CD4-positive, alpha-beta T cell treated with Interleukin-12 subunit alpha and Interleukin-12 subunit beta, for 1 hour (primary cell): ENCODE results near the gene BHMT.

Source experiments
- DNase-seq: peaks from one replicate; pipeline ENCODE4 v3.0.0-alpha.2; 2020

The BHMT gene, protein sequence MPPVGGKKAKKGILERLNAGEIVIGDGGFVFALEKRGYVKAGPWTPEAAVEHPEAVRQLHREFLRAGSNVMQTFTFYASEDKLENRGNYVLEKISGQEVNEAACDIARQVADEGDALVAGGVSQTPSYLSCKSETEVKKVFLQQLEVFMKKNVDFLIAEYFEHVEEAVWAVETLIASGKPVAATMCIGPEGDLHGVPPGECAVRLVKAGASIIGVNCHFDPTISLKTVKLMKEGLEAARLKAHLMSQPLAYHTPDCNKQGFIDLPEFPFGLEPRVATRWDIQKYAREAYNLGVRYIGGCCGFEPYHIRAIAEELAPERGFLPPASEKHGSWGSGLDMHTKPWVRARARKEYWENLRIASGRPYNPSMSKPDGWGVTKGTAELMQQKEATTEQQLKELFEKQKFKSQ

DNA sequence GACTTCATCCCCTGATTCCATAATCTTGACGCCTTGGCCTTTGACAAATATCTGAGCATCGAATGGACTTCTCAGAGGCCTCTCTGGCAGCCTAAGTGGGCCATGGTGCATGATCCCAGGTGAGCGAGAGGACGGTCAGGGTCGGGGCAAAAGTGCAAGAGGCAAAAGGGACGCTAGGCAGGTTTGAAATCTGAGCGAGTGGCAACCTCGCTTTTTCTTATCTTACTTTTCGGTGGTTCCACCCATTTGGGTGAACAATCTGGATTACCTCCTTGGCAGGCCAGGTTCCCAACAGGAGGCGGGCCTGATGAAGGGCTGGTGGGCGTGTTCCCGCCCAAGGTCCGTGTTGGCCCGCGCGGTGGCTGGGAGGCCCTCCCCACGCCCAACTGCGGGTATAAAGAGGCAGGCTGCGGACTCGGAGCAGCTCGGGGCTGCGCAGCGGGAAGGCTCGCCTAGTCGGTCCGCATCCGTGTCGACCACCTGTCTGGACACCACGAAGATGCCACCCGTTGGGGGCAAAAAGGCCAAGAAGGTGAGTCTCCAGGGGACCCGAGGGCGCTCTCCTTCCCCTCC is at the start of gene BHMT:
TSS of gene BHMT (plus strand) at position 423 of the 573 bp plus-strand sequence. CDS start at position 500, 77 bp downstream.
- no peak for DNase-seq

DNA sequence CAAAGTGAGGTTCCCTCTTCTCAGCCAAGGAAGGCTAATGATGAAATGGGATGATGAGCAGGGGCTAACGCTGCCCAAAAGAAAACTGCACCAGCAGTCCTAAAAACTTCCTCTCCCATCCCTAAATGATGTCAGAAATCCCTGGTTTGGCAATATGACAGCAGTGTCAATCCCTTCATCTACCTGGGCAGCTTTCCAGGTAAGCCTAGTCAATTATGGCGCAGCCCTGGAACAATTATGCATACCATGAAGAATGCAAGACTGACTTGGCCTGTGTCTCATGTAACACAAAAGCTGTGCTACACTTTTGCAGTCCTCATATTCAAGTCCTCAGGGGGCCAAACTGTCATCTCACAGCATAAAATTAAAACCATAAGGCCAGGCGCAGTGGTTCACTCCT is 49.2 kb upstream of the BHMT start:
- DNase-seq = no peak

DNA sequence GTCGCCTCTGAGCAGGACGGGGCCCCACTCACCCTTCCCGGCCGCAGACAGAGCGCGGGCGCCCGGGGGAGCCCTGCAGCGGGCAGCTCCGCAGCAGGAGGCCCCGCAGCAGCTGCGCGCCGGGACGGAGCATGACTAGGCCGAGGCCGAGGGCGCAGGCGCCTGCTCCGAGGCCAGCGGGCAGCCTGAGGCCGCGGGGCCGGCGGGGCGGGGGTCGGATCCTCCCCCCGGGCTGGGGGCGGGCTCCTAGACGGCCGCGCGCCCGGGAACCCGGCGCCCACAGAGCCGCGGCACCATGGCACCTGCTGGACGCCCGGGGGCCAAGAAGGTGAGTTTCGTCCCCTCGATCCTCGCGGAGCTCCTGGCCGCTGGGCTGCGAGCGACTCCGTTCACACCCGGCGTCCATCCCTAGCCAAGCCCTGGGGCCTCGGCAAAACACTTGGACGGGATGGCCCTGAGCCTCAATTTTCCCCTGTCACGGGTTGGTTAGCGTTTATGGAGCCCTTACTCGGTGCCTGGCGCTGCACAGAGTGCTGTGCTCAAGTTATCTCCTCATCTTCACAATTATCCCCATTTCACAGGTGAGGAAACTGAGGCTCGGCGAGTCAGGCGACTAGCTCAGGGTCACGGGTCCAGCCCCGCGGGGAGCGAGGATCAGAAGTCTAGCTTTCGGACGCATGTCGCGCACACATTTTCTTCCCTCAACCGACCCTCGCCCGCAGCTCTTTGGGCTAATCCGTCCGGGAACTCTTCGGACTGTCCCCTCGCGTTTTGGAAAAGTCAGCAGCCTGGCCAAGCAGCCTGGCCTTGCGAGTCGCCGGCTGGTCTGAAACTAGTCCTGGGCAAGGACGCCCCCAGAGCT is 41.9 kb upstream of the BHMT start, which contains the start of the genes BHMT2 and DMGDH:
TSS of gene BHMT2 (plus strand) at position 280 of the 862 bp plus-strand sequence. CDS start at position 296, 16 bp downstream.
TSS of gene DMGDH (minus strand) at position 187 of the 862 bp plus-strand sequence. CDS start at position 133, 54 bp downstream.
- no peak for DNase-seq

DNA sequence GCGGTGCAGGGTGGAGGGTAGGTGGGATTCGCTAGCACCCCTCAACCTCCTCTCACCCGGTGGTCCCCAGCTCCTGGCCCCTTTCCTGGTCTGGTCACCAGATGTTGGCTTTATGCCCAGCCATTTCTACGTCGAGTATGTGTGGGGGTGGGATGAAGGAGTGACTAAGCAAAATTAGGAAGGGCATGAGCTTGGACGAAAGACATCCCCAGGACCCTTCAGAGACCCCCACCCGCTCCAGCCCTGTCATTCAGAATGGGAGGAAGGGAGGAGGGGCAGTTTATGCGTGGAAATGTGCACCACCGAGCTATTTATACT is 41.3 kb upstream of the BHMT start:
- no peak for DNase-seq

DNA sequence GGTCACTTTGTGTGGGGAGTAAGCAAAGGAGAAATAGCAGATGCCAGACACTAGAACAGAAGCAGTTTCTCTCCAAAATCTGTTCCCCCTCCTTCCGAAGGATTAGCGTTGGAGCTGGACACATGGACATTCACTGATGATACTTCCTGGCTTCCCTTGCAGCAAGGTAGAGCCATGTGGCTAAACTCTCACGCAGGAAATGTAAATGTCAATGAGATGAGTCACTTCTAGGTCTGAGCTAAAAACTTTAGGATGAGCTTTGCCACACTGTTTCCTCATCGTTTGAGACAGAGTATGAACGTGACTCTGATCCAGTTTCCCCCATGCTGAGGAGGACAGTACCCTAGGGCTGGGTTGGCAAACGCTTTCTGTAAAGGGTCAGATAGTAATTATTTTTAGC is 37.0 kb upstream of the BHMT start:
- DNase-seq = no peak

DNA sequence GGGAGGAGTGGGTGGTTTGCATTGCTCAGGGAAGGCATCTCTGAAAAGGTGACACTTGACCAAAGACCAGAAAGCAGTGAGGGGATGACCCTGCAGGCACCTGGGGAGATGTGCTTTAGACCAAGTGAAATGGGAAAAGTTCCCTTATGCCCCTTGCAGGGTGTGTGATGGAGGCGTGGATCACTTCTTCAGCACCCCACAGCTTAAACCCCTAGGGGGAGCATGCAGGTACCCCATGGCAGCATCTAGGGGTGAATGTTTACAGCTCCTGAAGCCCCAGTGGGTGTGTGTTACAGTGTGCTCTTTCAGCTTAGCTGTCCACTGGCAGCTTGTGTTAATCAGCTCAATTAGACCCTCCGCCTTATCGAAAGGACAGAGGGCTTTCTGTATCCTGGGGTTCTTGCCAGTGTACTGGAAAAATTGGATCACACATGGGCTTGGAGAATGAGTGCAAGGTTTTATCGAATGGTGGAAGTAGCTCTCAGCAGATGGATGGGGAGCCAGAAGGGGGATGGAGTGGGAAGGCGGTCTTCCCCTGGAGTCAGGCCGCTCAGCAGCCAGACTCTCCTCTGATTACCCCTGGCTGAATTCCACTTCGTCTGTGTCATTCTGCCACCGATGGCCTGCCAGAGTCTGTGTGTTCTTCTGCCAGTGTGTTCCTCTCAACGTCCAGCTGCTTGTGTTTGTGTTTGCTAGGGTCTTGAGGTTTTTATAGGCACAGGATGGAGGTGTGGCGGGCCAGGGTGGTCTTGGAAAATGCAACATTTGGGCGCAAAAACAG is 35.8 kb upstream of the BHMT start:
- no peak for DNase-seq

DNA sequence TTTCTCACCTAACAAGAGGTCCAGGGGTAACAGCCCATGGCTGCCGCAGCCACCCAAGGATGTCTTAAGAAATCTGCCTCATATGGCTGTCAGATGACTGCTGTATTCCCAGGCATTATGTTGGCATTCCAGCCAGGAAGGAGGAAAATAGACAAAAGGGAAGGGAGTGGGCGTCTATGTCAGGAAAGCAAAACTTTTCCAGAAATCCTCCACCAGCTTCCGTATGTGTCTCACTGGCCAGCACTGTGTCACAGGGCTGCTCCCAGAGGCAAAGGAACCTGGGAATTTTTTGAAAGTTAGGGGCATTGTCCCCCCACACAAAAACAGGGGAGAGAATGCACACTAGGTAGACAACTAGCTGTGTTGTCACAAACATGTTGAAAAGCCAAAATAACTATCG is 34.8 kb upstream of the BHMT start:
- DNase-seq = no peak

DNA sequence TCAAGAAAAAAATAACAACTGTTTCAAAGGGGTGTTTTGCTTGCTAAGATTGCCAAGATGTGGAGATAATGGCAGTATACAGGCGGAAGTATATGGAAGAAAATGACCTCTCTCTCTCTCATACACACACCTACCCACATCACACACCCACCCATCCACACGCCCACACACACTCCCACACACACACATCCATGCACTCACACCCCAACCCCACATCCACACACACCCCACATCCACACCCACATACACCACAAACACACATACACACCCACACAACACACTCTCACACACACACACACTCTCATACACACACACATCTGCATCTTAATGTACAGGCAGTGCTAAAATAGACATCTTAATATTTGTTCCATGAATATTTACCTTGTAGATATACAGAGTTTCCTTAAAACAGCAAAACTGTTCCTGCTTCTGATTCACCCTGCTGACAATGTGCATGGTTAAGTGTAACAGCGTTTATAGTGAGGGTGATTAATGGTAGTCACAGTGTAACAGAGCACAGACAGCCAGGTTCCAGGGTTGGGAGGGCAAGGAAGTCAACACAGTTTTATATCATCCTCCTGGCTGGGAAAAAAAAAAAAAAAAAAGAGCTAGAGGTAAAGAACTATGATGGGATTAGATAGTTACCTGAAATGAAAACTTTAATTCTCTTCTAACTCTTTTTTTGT is 33.8 kb upstream of the BHMT start:
- DNase-seq = no peak

DNA sequence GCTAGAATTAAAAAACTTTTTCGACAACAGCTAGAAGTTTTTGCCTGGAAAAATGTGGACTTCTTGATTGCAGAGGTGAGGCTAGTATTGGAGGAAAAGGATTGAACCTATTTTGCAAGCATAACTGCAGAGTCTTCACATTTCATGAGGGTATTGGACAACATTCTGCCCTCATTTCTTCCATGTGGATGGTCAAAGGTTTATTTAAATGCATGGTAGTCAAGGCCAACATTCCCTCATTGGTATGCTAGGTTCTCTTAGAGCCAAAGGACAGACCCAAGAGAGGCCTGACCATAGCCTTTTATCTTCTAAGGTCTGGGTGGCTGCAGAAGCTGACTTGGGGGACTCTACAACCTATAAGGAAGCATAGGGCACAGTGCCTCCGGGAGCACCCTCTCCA is 30.8 kb upstream of the BHMT start:
- no peak for DNase-seq

DNA sequence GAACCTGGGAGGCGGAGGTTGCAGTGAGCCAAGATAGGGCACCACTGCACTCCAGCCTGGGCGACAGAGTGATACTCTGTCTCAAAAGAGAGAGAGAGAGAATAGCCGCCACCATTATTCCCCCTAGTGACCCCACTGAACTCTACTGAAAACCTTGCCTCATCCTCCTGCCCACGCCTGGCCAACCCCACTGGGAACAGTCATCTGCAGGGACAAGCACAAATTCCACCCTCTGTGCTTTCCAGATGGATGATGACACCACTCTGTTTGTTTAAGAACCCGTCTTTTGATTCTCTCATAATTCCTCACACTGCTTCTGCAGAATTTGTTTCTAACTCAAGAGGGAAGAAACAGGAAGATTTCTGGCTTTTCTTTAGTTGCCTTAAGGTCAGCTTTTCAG is 29.8 kb upstream of the BHMT start:
- no peak for DNase-seq

DNA sequence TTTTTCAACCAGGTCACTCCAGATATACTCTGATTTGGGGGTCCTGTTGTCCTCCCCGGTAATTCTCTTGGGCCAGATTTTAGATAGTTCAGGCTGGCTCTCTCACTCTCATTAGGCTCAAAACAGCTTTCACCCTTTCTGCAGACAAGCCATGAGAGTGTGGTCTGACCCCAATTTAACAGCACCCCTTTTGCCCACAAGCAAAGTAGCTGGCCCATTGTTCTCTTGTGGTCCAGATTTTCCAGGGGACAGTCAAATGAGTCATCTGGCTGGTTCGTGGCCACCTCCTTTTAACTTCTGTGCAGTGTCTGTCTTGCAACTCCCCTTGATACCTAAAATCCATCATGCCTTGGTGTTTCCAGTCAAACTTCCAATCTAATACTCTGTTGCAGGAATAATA is 25.5 kb upstream of the BHMT start:
- DNase-seq = no peak

DNA sequence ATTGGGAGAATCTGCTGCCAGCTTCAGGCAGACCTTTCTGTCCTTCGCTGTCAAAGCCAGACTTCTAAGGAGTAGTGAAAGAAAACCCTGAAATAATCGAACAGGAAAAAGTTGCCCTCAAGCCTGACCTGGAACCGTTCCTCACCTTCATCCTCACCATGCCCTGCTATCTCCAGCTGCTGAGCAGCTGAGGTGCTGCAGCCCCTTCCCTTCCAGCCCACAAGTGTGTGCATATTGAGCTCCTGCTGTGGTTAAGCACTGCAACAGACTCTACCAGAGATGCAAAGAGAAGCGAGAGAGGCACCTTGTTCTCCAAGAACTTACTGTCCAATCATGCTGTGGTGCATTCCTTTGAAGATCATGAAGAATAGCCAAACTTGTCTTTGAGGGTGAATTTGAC is 23.1 kb upstream of the BHMT start:
- DNase-seq = no peak

DNA sequence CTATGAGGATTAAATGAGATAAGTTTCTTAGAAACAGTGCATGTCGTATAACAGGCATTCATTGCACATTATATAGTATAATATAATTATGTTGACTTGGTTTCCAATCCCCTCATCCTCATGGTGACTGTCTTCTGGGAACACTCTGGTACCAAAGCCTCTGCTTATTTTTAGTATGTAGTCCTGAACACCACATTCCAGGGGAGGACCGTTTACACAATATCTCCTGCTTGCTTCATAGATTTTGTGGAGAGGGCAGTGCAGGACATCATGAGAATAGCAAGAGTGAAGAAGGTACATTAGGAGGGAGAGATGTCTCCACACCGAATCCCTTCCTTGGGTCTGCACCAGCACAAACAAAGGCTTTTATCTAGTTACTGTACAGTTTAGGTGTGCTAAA is 20.5 kb upstream of the BHMT start:
- DNase-seq = no peak

DNA sequence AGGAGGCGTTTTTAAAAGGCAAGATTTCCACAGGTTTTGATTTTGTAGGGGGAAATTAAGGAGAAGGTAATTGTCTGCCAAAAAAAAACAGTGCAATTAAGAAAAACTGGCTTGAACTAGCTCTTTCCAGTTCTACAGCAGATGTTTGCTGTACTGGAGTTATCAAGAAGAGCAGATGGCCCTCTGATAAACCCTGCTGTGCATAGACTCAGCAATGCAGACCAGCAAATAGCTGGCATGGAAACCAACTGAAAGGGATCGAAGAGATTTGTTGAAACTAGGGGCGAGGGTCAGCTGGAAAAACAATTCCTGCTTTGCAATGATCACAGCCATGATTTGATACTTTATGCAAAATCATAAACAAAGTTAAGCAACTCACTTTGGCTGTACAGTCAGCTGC is 17.8 kb upstream of the BHMT start:
- DNase-seq = no peak

DNA sequence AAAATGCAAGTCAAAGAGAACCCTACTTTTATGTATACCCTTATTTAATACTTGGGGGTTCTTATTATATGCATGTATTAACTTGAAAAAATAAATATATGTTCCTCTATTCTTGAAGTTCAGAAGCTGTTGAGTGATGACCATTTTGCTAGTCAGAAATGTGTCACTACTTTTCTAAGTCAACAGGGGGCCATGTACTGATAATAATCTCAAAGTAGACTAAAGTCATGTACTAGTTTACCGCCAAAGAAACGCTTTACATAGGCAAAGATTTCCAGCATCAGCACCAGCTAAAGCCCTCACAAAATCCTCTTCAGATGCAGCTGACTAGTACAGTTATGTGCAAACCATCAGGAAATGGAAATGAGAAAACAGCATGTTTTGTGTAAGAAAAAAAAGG is 5.7 kb upstream of the BHMT start:
- DNase-seq = no peak

DNA sequence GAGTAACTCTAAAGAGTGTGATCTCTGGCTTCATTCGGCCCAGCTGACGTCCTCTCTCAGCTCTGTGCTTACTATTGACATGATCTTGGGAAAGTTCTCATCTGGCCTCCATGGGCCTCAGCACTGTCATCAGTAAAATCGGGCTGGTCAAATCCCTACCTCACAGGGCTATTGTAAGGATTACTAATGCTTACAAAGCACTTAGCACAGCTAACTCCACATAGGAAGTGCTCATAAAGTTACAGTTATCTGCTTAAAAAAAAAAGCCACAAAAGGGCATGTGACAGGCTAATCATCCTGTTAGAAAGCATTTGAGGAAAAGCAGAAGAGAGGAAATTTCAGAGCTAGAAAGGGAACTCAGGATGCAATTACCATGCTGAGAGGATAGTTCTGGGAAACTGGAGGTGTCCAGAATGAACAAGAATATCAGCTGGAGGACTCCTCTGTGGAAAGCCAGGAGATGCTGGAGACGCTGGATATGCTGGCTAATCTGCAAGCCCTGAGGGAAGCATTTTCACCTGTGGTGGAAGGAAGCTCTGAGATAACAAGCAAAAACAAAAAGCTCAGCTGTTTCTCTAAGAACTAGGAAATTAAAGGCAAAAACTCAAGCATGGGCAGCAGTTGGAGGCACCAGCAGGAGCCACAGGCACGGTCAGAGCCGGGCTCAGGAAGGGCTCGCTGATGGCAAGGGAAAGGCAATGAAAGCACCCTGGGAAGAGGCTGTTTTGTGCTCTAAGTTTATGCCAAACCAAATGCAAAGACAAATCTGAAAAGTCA is 4.4 kb upstream of the BHMT start:
- no peak for DNase-seq

DNA sequence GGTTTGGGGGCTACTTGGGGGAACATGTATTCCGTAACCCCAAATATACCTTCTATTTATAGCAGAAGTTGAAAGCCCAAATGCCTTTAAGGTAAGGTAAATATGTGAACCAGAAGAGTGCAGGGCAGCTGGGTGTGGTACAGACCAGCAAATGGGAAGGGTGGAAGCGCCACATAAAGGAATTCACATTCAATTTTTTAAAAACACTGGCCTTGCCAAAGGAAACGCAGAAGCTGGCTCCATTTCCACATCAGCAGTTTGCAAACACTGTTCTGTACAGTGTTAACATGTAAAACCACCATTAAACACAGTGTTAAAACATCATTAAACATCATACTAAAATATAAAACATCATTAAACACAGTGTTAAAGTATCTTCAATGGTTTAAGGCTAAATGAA is 3.5 kb upstream of the BHMT start:
- no peak for DNase-seq

DNA sequence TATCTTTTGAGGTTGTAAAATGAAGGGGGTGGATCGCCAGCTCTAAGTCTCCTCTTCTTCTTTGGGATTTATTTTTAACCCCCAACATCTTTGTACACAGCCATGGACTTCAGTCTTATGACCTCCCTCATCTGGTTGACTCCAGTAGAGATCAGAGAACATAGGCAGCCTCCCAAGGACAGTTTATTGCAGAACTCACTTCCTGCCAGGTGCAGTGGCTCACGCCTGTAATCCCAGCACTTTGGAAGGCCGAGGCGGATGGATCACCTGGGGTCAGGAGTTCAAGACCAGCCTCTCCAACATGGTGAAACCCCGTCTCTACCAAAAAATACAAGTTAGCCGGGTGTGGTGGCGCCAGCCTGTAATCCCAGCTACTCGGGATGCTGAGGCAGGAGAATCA is 2.8 kb upstream of the BHMT start:
- no peak for DNase-seq

DNA sequence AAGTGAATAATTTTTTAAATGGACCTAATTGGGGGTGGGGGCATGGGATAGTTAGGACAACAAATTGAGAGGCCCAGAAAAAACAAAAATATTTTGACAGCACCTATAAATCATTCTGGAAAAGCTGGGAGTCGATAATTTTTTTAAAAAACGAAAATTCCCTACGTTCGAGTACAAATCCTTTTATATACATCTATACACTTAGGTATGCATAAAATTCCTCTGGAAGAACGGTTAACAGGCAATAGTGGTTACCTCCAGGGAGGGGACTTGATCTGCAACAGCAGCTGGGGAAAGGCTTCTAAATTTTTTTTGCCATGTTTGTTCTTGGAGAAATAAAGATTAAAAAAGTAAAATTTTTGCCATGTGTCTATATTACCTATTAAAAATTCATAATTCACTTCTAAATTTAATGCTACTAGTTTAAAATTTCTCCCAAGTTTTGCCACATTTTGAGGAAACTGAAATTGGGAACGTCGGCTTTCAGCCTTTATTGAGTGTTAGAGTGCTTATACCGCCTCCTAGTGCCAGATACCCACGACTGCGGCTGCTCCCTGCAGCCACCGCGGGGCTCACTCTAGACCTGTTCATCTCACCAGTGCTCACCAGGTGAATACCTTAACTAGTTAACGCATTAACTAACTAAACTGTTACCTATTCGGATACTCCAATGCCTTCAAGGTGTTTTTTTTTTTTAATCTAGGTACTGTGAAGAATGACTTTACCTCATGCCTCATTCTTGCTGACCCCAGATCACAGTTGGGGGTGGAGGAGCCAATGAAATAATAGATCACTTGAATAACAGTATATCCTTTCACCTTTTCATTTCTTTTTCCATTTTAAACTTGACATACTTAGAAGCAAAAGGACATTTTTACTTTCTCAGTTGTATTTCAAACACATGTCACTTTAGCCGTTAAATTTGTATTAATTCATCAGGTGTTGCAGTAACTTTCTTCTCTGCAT is 1.8 kb upstream of the BHMT start:
- peak; percentile 33 for DNase-seq
